SK-N-MC (cell line): Measurements from ENCODE around the gene SLC33A1.

Experiments used
- EZH2 ChIP-seq: fragments of 200-600 bp; sonication (generic); IDR thresholded peaks from one replicate; pipeline ENCODE4 v1.6.1; 2017; ENCODE audit warnings: antibody characterized with exemption
- POLR2AphosphoS5 ChIP-seq: IDR thresholded peaks from 2 replicates; pipeline ENCODE4 v1.6.1; 2012; ENCODE audit warnings: mild to moderate bottlenecking, low read depth, low read length, borderline replicate concordance

DNA sequence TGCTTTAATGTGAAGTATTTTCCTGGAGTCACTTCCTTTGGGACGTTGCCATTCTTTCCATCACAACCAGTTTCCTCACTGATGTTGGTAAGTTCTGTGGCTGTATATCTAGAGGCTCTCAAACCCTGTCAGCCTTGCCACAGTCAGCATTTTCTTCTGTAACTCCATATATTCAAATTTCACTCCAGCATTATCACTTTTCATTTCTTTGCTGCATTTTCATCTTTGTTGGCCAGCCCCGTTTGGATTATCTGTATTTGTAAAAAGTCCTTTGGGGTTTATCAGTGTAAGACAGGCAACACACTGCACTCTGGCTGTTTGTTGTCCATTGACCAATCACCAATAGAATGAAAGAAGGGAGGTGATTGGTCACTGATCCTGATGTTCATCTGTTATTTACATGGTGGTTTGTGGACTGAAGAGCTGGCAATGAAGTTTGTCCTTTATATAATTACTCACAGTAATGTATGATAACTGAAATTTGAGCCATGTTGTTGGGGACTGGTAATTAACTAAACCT is 36.5 kb upstream of the SLC33A1 start:
- TF ChIP-seq POLR2AphosphoS5, result no peak
- no peak for TF ChIP-seq EZH2
